HepG2 (cell line): Measurements from ENCODE around the gene GGA1. TPM values are rescaled to one million over a fixed set of nuclear protein-coding genes. Genes with fewer than 3 reads are reported as not detected.
A peak's percentile ranks its signal among the peaks of the same experiment; 100 is the strongest.

Experiments used
- CENPBD1 ChIP-seq: sonication (generic); formaldehyde crosslinking; IDR thresholded peaks from 2 replicates; pipeline ENCODE4 v1.8.0; 2022; ENCODE audit warnings: missing genetic modification reagents, low read depth, mild to moderate bottlenecking, borderline replicate concordance
- FOXM1 ChIP-seq: sonication (generic); formaldehyde crosslinking; IDR thresholded peaks from 2 replicates; pipeline ENCODE4 v1.5.0; 2020; ENCODE audit warnings: missing genetic modification reagents
- IKZF1 ChIP-seq: fragments of 450-650 bp; IDR thresholded peaks from 2 replicates; pipeline ENCODE4 v1.7.1; 2016
- RXRB ChIP-seq: IDR thresholded peaks from 2 replicates; pipeline ENCODE4 v1.6.1; 2016; ENCODE audit warnings: borderline replicate concordance, missing genetic modification reagents, missing compliant biosample characterization
- SMYD3 ChIP-seq: sonication (generic); formaldehyde crosslinking; IDR thresholded peaks from 2 replicates; pipeline ENCODE4 v1.8.1; 2023; ENCODE audit warnings: mild to moderate bottlenecking, missing genetic modification reagents
- SRF ChIP-seq: IDR thresholded peaks from 2 replicates; pipeline ENCODE4 v1.6.1; 2011; ENCODE audit warnings: mild to moderate bottlenecking, low read depth, low read length, moderate library complexity
- TMF1 ChIP-seq: sonication (generic); formaldehyde crosslinking; IDR thresholded peaks from 2 replicates; pipeline ENCODE4 v1.8.1; 2022; ENCODE audit warnings: low read depth, missing genetic modification reagents
- ZBTB7A ChIP-seq: sonication (generic); formaldehyde crosslinking; IDR thresholded peaks from 2 replicates; pipeline ENCODE4 v1.8.0; 2022; ENCODE audit warnings: mild to moderate bottlenecking, missing genetic modification reagents
- ZNF296 ChIP-seq: sonication (generic); formaldehyde crosslinking; conservative IDR thresholded peaks from 2 replicates; pipeline ENCODE4 v1.5.0; 2020; ENCODE audit warnings: mild to moderate bottlenecking, missing genetic modification reagents
- ZNF3 ChIP-seq: IDR thresholded peaks from 2 replicates; pipeline ENCODE4 v1.7.0; 2017; ENCODE audit warnings: inconsistent platforms
- ZNF407 ChIP-seq: sonication (generic); formaldehyde crosslinking; IDR thresholded peaks from one replicate; pipeline ENCODE4 v1.5.1; 2020; ENCODE audit warnings: mild to moderate bottlenecking, missing genetic modification reagents; ENCODE audit errors: not compliant biosample characterization
- ZNF776 ChIP-seq: sonication (generic); formaldehyde crosslinking; IDR thresholded peaks from 2 replicates; pipeline ENCODE4 v1.4.0; 2020; ENCODE audit warnings: mild to moderate bottlenecking, missing genetic modification reagents
- polyA plus RNA-seq, 8 experiments: library from polyadenylated mRNA; depleted of rRNA in 3 of 8; stranded (reverse) in 7 of 8; unstranded in 1 of 8; fragments of >200 nt; fragmentation: Illumina TruSeq in 4 of 8; extraction: Trizol in 4 of 8; gene quantifications; 2 replicates each; pipeline versions ENCODE4 v1.2.1 to v1.2.3, GENCODE V29; 2011 to 2016; ENCODE audit warnings: low read depth in 4 of 8, missing spikeins in 1 of 8, mixed read lengths in 1 of 8; ENCODE audit not compliant: insufficient read depth in 1 of 8
- total RNA-seq, 5 experiments: library from RNA; depleted of rRNA; stranded (reverse); fragments of >200 nt; fragmentation: Illumina TruSeq; extraction: Trizol; gene quantifications; 2 replicates each; pipeline ENCODE4 v1.2.3, GENCODE V29; 2016; ENCODE audit warnings: low read depth in 1 of 5
- TF ChIP-seq, protein P1 (sequence below), 2 experiments: IDR thresholded peaks; 2 replicates each; pipeline ENCODE4 v1.6.1; 2011 to 2012; ENCODE audit warnings: low read length in 2 of 2, borderline replicate concordance in 1 of 2, low read depth in 1 of 2, mild to moderate bottlenecking in 1 of 2, moderate library complexity in 1 of 2

GGA1 gene
- total and polyA plus RNA-seq, 2 of the 13 experiments (the other 11 are each of a cell fraction or from before 2014, with no cell fraction given), result 29.1 to 87.2 TPM

- TF ChIP-seq, protein P1, sequence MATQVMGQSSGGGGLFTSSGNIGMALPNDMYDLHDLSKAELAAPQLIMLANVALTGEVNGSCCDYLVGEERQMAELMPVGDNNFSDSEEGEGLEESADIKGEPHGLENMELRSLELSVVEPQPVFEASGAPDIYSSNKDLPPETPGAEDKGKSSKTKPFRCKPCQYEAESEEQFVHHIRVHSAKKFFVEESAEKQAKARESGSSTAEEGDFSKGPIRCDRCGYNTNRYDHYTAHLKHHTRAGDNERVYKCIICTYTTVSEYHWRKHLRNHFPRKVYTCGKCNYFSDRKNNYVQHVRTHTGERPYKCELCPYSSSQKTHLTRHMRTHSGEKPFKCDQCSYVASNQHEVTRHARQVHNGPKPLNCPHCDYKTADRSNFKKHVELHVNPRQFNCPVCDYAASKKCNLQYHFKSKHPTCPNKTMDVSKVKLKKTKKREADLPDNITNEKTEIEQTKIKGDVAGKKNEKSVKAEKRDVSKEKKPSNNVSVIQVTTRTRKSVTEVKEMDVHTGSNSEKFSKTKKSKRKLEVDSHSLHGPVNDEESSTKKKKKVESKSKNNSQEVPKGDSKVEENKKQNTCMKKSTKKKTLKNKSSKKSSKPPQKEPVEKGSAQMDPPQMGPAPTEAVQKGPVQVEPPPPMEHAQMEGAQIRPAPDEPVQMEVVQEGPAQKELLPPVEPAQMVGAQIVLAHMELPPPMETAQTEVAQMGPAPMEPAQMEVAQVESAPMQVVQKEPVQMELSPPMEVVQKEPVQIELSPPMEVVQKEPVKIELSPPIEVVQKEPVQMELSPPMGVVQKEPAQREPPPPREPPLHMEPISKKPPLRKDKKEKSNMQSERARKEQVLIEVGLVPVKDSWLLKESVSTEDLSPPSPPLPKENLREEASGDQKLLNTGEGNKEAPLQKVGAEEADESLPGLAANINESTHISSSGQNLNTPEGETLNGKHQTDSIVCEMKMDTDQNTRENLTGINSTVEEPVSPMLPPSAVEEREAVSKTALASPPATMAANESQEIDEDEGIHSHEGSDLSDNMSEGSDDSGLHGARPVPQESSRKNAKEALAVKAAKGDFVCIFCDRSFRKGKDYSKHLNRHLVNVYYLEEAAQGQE (IDR thresholded peaks at IDR 0.05; ENCODE audit: borderline replicate concordance in 1 of 2, low read depth in 1 of 2, low read length in 2 of 2), result no peak
- TF ChIP-seq RXRB (CRISPR knock-in tag), result no peak
- no peak for TF ChIP-seq ZNF407 (CRISPR knock-in tag)
- TF ChIP-seq SMYD3, result no peak
- no peak for TF ChIP-seq ZNF3
- no peak for TF ChIP-seq FOXM1 (CRISPR knock-in tag)
- peak; percentile 77; the same call in 1 of the 2 replicates for TF ChIP-seq ZNF776 (CRISPR knock-in tag)
- no peak for TF ChIP-seq SRF
- TF ChIP-seq CENPBD1 (CRISPR knock-in tag), result no peak
- no peak for TF ChIP-seq IKZF1
- peak; percentile 32; the same call in 1 of the 2 replicates for TF ChIP-seq TMF1 (CRISPR knock-in tag)
- no peak for TF ChIP-seq ZBTB7A (CRISPR knock-in tag)
- TF ChIP-seq ZNF296 (CRISPR knock-in tag), result no peak
Measured at GRCh38 chr22:37559901-37560607, 48.6 kb upstream of the GGA1 start, which contains the start of gene CDC42EP1 (continued).
